BJ (cell line): Measurements from ENCODE around the gene RPL36. TPM values are rescaled to one million over a fixed set of nuclear protein-coding genes. Genes with fewer than 3 reads are reported as not detected.

Experiments used
- CTCF ChIA-PET: fragments of 350-600 bp; formaldehyde crosslinking; extraction: SDS; loops from one replicate; lab custom pipeline; 2021; ENCODE audit warnings: antibody characterized with exemption, inconsistent platforms; lab: Yijun Ruan, JAX
- POLR2A ChIA-PET: fragments of 300-600 bp; sonication (Branson Sonifier 250); formaldehyde crosslinking; extraction: SDS; loops from one replicate; lab custom pipeline; 2021; ENCODE audit warnings: antibody characterized with exemption; lab: Charles Lee
- DNase-seq: peaks from one replicate; pipeline ENCODE4 v3.0.0-alpha.2; 2011; ENCODE audit warnings: low read depth
- H3K27me3 ChIP-seq: 2 replicates; pipeline ENCODE4 v1.6.0; 2011; ENCODE audit warnings: low read length; ENCODE audit not compliant: control insufficient read depth, insufficient read depth
- H3K36me3 ChIP-seq: 2 replicates; pipeline ENCODE4 v1.5.1; 2011; ENCODE audit warnings: low read length; ENCODE audit not compliant: control insufficient read depth, insufficient read depth
- H3K4me3 ChIP-seq: 2 replicates; pipeline ENCODE4 v1.5.1; 2011; ENCODE audit warnings: low read depth, mild to moderate bottlenecking, control low read depth, low read length
- CTCF ChIP-seq: IDR thresholded peaks from 2 replicates; pipeline ENCODE4 v1.5.1; 2011; ENCODE audit warnings: low read depth, mild to moderate bottlenecking, control low read depth, inconsistent platforms, low read length, moderate library complexity; ENCODE audit not compliant: insufficient read depth
- polyA plus RNA-seq: library from polyadenylated mRNA; depleted of rRNA; stranded (reverse); fragments of >200 nt; gene quantifications from 2 replicates; pipeline ENCODE4 v1.2.3, GENCODE V29; 2011

RPL36 gene
- polyA plus RNA-seq, 1 experiment = 912 TPM

- H3K36me3 ChIP-seq = peaks cover 50% of the 10 kb centered on the region
- CTCF ChIA-PET = interaction anchor here (0.7 to 1.8 kb wide), 4 partner anchors 11 to 24 kb away, joined by 3 to 9 read pairs (median 5); partner anchors contain the start of gene RPL36
- peak; percentile 41 for TF ChIP-seq CTCF
- POLR2A ChIA-PET = no interaction called here
- no peak overlapping the region for H3K4me3 ChIP-seq
- no peak for DNase-seq
- no peaks in the 10 kb centered on the region for H3K27me3 ChIP-seq
Measured at GRCh38 chr19:5665781-5666513, 24.1 kb upstream of the RPL36 start.

GRCh38 chr19:5666921-5667610 lies 23.0 kb upstream of the RPL36 start:
- no peaks in the 10 kb centered on the region for H3K27me3 ChIP-seq
- no peak for DNase-seq
- no peak for TF ChIP-seq CTCF
- ChIA-PET POLR2A (no interaction called here), CTCF (interaction anchor here (1.3 to 1.8 kb wide), 3 partner anchors 12 to 20 kb away, joined by 3 to 6 read pairs (median 3); no protein-coding TSS in a partner anchor)
- no peak overlapping the region for H3K4me3 ChIP-seq
- H3K36me3 ChIP-seq = peaks cover 45% of the 10 kb centered on the region

GRCh38 chr19:5667751-5668271 lies 22.3 kb upstream of the RPL36 start:
- CTCF ChIA-PET = interaction anchor here (1.3 to 1.6 kb wide), 2 partner anchors 11 to 19 kb away, joined by 3 read pairs; no protein-coding TSS in a partner anchor
- DNase-seq = no peak
- Histone ChIP-seq H3K4me3 (no peak overlapping the region), H3K36me3 (peaks cover 45% of the 10 kb centered on the region), H3K27me3 (no peaks in the 10 kb centered on the region)
- TF ChIP-seq CTCF = no peak
- POLR2A ChIA-PET = no interaction called here

GRCh38 chr19:5669212-5669611 lies 20.9 kb upstream of the RPL36 start:
- TF ChIP-seq CTCF = no peak
- ChIA-PET CTCF (no interaction called here), POLR2A (no interaction called here)
- H3K4me3 ChIP-seq = no peak overlapping the region
- peaks cover 36% of the 10 kb centered on the region for H3K36me3 ChIP-seq
- H3K27me3 ChIP-seq = no peaks in the 10 kb centered on the region
- DNase-seq = no peak

- ChIA-PET CTCF (interaction anchor here (1.5 kb wide), 1 partner anchor 8 kb away, joined by 6 read pairs; no protein-coding TSS in a partner anchor), POLR2A (no interaction called here)
- peaks cover 25% of the 10 kb centered on the region for H3K36me3 ChIP-seq
- no peak overlapping the region for H3K4me3 ChIP-seq
- TF ChIP-seq CTCF = no peak
- H3K27me3 ChIP-seq = no peaks in the 10 kb centered on the region
- DNase-seq = no peak
Measured at GRCh38 chr19:5671600-5671999, 18.5 kb upstream of the RPL36 start.
